Thyroid gland (tissue), 4 donors: ENCODE results near the gene PRKCE. TPM values are rescaled to one million over a fixed set of nuclear protein-coding genes. Genes with fewer than 3 reads are reported as not detected.

Experiments used
- DNase-seq, 2 donors: peaks; one replicate each; pipeline ENCODE4 v3.0.0-alpha.2; 2019
- H3K27ac ChIP-seq, 3 donors: fragments of 200-600 bp; sonication (generic); 1 replicate in 2 of 3; 2 replicates in 1 of 3; pipeline ENCODE4 v1.5.1; 2016 to 2019; ENCODE audit warnings: mild to moderate bottlenecking in 1 of 3, moderate library complexity in 1 of 3
- H3K27me3 ChIP-seq: fragments of 200-600 bp; sonication (generic); one replicate; pipeline ENCODE4 v1.5.1; 2019
- H3K36me3 ChIP-seq, 2 donors: fragments of 200-600 bp; sonication (generic); one replicate each; pipeline ENCODE4 v1.5.1; 2016 to 2019
- H3K4me1 ChIP-seq, 2 donors: fragments of 200-600 bp; sonication (generic); one replicate each; pipeline ENCODE4 v1.5.1; 2017 to 2019
- H3K4me3 ChIP-seq, 3 donors: fragments of 200-600 bp; sonication (generic); replicated peaks in 1 of 3; 1 replicate in 2 of 3; 2 replicates in 1 of 3; pipeline ENCODE4 v1.5.1; 2016; ENCODE audit warnings: mild to moderate bottlenecking in 1 of 3
- H3K9me3 ChIP-seq: fragments of 200-600 bp; sonication (generic); one replicate; pipeline ENCODE4 v1.5.1; 2017
- POLR2A ChIP-seq, 2 donors: fragments of 450-650 bp; IDR thresholded peaks; one replicate each; pipeline ENCODE4 v1.6.1; 2017; ENCODE audit warnings: antibody characterized with exemption in 2 of 2, mild to moderate bottlenecking in 2 of 2, moderate library complexity in 1 of 2
- WGBS, 2 donors: methylation state at CpG; one replicate each; pipeline ENCODE4 v1.1.5; 2017; 5-methylcytosine and 5-hydroxymethylcytosine counted together
- intact Hi-C: fragments of 100-400 bp; cut with DNase I; formaldehyde crosslinking; loops from one replicate; pipeline ENCODE4 v1.15.1; 2023
- total RNA-seq, 4 donors: library from RNA; depleted of rRNA; stranded (reverse); fragments of >200 nt; gene quantifications; one replicate each; pipeline ENCODE4 v1.2.3, GENCODE V29; 2016
- TF ChIP-seq, protein P1 (sequence below), 6 experiments: fragments of 200-600 bp in 3 of 6; fragments of 450-650 bp in 3 of 6; sonication (generic) in 3 of 6; IDR thresholded peaks; one replicate each; pipeline ENCODE4 v1.5.1; 2016 to 2019; ENCODE audit warnings: antibody characterized with exemption in 6 of 6, mild to moderate bottlenecking in 2 of 6, inconsistent platforms in 1 of 6, moderate library complexity in 1 of 6

The PRKCE gene
- total RNA-seq, 4 donors from 2014 or later: 8.4 to 35.3 (median 15.2) TPM

GRCh38 chr2:45678791-45679348 is 27.4 kb downstream of the PRKCE start:
- no peak overlapping the region for H3K4me3 ChIP-seq
- H3K27me3 ChIP-seq: no peaks in the 10 kb centered on the region
- no peak for TF ChIP-seq POLR2A (IDR thresholded peaks at IDR 0.05)
- TF ChIP-seq, protein P1, sequence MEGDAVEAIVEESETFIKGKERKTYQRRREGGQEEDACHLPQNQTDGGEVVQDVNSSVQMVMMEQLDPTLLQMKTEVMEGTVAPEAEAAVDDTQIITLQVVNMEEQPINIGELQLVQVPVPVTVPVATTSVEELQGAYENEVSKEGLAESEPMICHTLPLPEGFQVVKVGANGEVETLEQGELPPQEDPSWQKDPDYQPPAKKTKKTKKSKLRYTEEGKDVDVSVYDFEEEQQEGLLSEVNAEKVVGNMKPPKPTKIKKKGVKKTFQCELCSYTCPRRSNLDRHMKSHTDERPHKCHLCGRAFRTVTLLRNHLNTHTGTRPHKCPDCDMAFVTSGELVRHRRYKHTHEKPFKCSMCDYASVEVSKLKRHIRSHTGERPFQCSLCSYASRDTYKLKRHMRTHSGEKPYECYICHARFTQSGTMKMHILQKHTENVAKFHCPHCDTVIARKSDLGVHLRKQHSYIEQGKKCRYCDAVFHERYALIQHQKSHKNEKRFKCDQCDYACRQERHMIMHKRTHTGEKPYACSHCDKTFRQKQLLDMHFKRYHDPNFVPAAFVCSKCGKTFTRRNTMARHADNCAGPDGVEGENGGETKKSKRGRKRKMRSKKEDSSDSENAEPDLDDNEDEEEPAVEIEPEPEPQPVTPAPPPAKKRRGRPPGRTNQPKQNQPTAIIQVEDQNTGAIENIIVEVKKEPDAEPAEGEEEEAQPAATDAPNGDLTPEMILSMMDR (IDR thresholded peaks at IDR 0.05): no peak
- 93 to 94% methylated on average over 4 of the region's 4 CpGs for WGBS, 2 donors
- no peak overlapping the region for H3K27ac ChIP-seq
- intact Hi-C loops: no loop called here
- H3K9me3 ChIP-seq: no peaks in the 10 kb centered on the region
- no peak for DNase-seq
- peaks cover 19 to 21% of the 10 kb centered on the region in 2 donors for H3K4me1 ChIP-seq
- no peaks in the 10 kb centered on the region for H3K36me3 ChIP-seq

GRCh38 chr2:45680351-45680967 is 29.0 kb downstream of the PRKCE start:
- 84 to 92% methylated on average over 6 of the region's 6 CpGs for WGBS, 2 donors
- H3K4me1 ChIP-seq: peaks cover 18 to 20% of the 10 kb centered on the region in 2 donors
- no peak overlapping the region for H3K27ac ChIP-seq
- no peaks in the 10 kb centered on the region for H3K27me3 ChIP-seq
- TF ChIP-seq, protein P1 (IDR thresholded peaks at IDR 0.05): no peak
- TF ChIP-seq POLR2A (IDR thresholded peaks at IDR 0.05): no peak
- no peak overlapping the region for H3K4me3 ChIP-seq
- no peaks in the 10 kb centered on the region for H3K36me3 ChIP-seq
- DNase-seq: no peak
- intact Hi-C loops: no loop called here
- no peaks in the 10 kb centered on the region for H3K9me3 ChIP-seq

GRCh38 chr2:45681675-45682074 is 30.2 kb downstream of the PRKCE start:
- DNase-seq: no peak
- TF ChIP-seq, protein P1 (IDR thresholded peaks at IDR 0.05): no peak
- no peak for TF ChIP-seq POLR2A (IDR thresholded peaks at IDR 0.05)
- intact Hi-C loops: no loop called here
- no peaks in the 10 kb centered on the region for H3K36me3 ChIP-seq
- no peaks in the 10 kb centered on the region for H3K9me3 ChIP-seq
- H3K4me3 ChIP-seq: no peak overlapping the region
- no peaks in the 10 kb centered on the region for H3K27me3 ChIP-seq
- WGBS, 2 donors: 73% methylated on average over 3 of the region's 3 CpGs
- H3K27ac ChIP-seq: no peak overlapping the region
- H3K4me1 ChIP-seq: peaks cover 12 to 14% of the 10 kb centered on the region in 2 donors

GRCh38 chr2:45683292-45683691 is 31.8 kb downstream of the PRKCE start:
- Histone ChIP-seq H3K27me3 (no peaks in the 10 kb centered on the region), H3K27ac (no peak overlapping the region), H3K36me3 (no peaks in the 10 kb centered on the region), H3K4me1 (peaks cover 12 to 14% of the 10 kb centered on the region in 2 donors), H3K4me3 (no peak overlapping the region), H3K9me3 (no peaks in the 10 kb centered on the region)
- intact Hi-C loops: no loop called here
- TF ChIP-seq POLR2A (IDR thresholded peaks at IDR 0.05): no peak
- TF ChIP-seq, protein P1 (IDR thresholded peaks at IDR 0.05): no peak
- DNase-seq: no peak
- WGBS, 2 donors: 74 to 88% methylated on average over 3 of the region's 3 CpGs

- Histone ChIP-seq H3K9me3 (no peaks in the 10 kb centered on the region), H3K4me1 (peaks cover 14 to 19% of the 10 kb centered on the region in 2 donors), H3K4me3 (no peak overlapping the region), H3K36me3 (no peaks in the 10 kb centered on the region), H3K27me3 (no peaks in the 10 kb centered on the region), H3K27ac (peak overlapping the region in 1 of 3 donors; percentile 9)
- WGBS, 2 donors: 55 to 56% methylated on average over 6 of the region's 6 CpGs
- TF ChIP-seq, protein P1 (IDR thresholded peaks at IDR 0.05): no peak
- no peak for TF ChIP-seq POLR2A (IDR thresholded peaks at IDR 0.05)
- intact Hi-C loops: no loop called here
- DNase-seq: peak; percentile 42 to 49
Observed at GRCh38 chr2:45684756-45685155, 33.3 kb downstream of the PRKCE start.
